ENCODE data around the gene PABPN1L. TPM values are rescaled to one million over a fixed set of nuclear protein-coding genes. Genes with fewer than 3 reads are reported as not detected.

The PABPN1L gene
- total RNA-seq, 1 donor from 2014 or later: not detected

GRCh38 chr16:88861359-88861758, 5.1 kb downstream of the PABPN1L start:
- Histone ChIP-seq H3K4me2 (ENCODE audit: low read length) (no peak overlapping the region), H4K20me1 (ENCODE audit: insufficient read depth, low read length) (peaks cover 13% of the 10 kb centered on the region), H3K9ac (ENCODE audit: low read length) (no peak overlapping the region), H3K4me1 (ENCODE audit: insufficient read depth, low read length) (peaks cover 4% of the 10 kb centered on the region), H3K9me3 (ENCODE audit: insufficient read depth, low read depth, low read length) (no peaks in the 10 kb centered on the region), H3K79me2 (ENCODE audit: insufficient read depth, low read length) (peaks cover 18% of the 10 kb centered on the region), H2AFZ (ENCODE audit: low read depth, low read length) (no peak overlapping the region), H3K27ac (ENCODE audit: low read depth, low read length) (no peak overlapping the region), H3K4me3 (ENCODE audit: insufficient read depth, low read depth, low read length) (no peak overlapping the region), H3K36me3 (ENCODE audit: insufficient read depth, low read length) (peaks cover 6% of the 10 kb centered on the region), H3K27me3 (ENCODE audit: insufficient read depth, low read length) (no peaks in the 10 kb centered on the region)
- H3K9me3 Mint-ChIP-seq (ENCODE audit: unreplicated experiment): peaks cover 2% of the 10 kb centered on the region
- no peak overlapping the region for H3K27ac Mint-ChIP-seq (ENCODE audit: unreplicated experiment)
- FAIRE-seq (no peak), DNase-seq (ENCODE audit: low read depth) (no peak)
- peaks cover 2% of the 10 kb centered on the region for H3K4me1 Mint-ChIP-seq (ENCODE audit: low read depth, unreplicated experiment)
- H3K36me3 Mint-ChIP-seq (ENCODE audit: low read depth, unreplicated experiment): peaks cover 12% of the 10 kb centered on the region
- no peak for TF ChIP-seq EZH2 (IDR thresholded peaks at IDR 0.05; ENCODE audit: insufficient read depth, low read length)
- TF ChIP-seq CTCF (IDR thresholded peaks at IDR 0.05; ENCODE audit: insufficient read depth, low read depth, low read length): no peak
- no peak overlapping the region for H3K4me3 Mint-ChIP-seq (ENCODE audit: unreplicated experiment)
- H3K27me3 Mint-ChIP-seq (ENCODE audit: low read depth, unreplicated experiment): no peaks in the 10 kb centered on the region

GRCh38 chr16:88859381-88860091, 6.9 kb downstream of the PABPN1L start:
- Histone ChIP-seq H3K9ac (ENCODE audit: low read length) (no peak overlapping the region), H3K27me3 (ENCODE audit: insufficient read depth, low read length) (no peaks in the 10 kb centered on the region), H2AFZ (ENCODE audit: low read depth, low read length) (no peak overlapping the region), H3K4me3 (ENCODE audit: insufficient read depth, low read depth, low read length) (no peak overlapping the region), H3K27ac (ENCODE audit: low read depth, low read length) (no peak overlapping the region), H4K20me1 (ENCODE audit: insufficient read depth, low read length) (peaks cover 28% of the 10 kb centered on the region), H3K9me3 (ENCODE audit: insufficient read depth, low read depth, low read length) (no peaks in the 10 kb centered on the region), H3K36me3 (ENCODE audit: insufficient read depth, low read length) (peaks cover 6% of the 10 kb centered on the region), H3K4me2 (ENCODE audit: low read length) (no peak overlapping the region), H3K4me1 (ENCODE audit: insufficient read depth, low read length) (peaks cover 12% of the 10 kb centered on the region), H3K79me2 (ENCODE audit: insufficient read depth, low read length) (peaks cover 30% of the 10 kb centered on the region)
- no peak overlapping the region for H3K4me3 Mint-ChIP-seq (ENCODE audit: unreplicated experiment)
- H3K27me3 Mint-ChIP-seq (ENCODE audit: low read depth, unreplicated experiment): no peaks in the 10 kb centered on the region
- H3K27ac Mint-ChIP-seq (ENCODE audit: unreplicated experiment): no peak overlapping the region
- no peak for TF ChIP-seq EZH2 (IDR thresholded peaks at IDR 0.05; ENCODE audit: insufficient read depth, low read length)
- no peak for FAIRE-seq
- H3K9me3 Mint-ChIP-seq (ENCODE audit: unreplicated experiment): peaks cover 2% of the 10 kb centered on the region
- H3K36me3 Mint-ChIP-seq (ENCODE audit: low read depth, unreplicated experiment): peaks cover 12% of the 10 kb centered on the region
- H3K4me1 Mint-ChIP-seq (ENCODE audit: low read depth, unreplicated experiment): peaks cover 6% of the 10 kb centered on the region
- DNase-seq (ENCODE audit: low read depth): no peak

DNA sequence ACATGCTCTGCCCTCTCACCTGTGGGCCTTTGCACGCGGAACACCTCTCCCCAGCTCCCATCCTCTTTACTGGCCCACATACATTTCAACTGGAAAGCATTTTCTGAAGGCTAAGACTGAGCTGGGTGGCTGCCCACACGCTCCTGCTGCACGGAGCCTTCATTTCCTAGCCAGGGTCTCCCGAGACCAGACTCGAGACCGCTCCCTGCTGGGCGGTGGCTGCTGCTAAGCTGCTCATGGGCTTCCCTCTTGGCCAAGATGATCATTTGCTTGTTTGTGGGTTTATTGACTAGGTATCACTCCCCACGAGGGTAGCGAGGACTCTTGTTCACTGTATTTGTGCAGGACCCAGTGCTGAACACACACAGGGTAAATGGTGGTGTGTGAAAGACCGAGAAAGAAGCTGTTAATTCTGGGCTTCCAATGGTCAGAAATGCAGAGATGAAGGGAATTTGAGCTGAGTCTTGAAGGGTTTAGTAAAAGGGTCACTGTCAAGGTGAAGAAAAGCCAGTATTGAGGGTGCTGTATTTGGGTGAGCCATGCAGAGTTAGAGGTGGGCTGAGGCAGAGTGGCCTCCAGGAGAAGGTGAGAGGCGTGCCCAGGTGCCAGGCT, 8.6 kb downstream of the PABPN1L start:
- peak overlapping the region; percentile 94 for H3K9ac ChIP-seq (ENCODE audit: low read length)
- H3K27me3 Mint-ChIP-seq (ENCODE audit: low read depth, unreplicated experiment): no peaks in the 10 kb centered on the region
- TF ChIP-seq CTCF (IDR thresholded peaks at IDR 0.05; ENCODE audit: insufficient read depth, low read depth, low read length): peak; percentile 72
- no peak for TF ChIP-seq EZH2 (IDR thresholded peaks at IDR 0.05; ENCODE audit: insufficient read depth, low read length)
- H3K27me3 ChIP-seq (ENCODE audit: insufficient read depth, low read length): no peaks in the 10 kb centered on the region
- H3K4me3 Mint-ChIP-seq (ENCODE audit: unreplicated experiment): peak overlapping the region; percentile 100
- H3K36me3 ChIP-seq (ENCODE audit: insufficient read depth, low read length): peaks cover 6% of the 10 kb centered on the region
- peaks cover 6% of the 10 kb centered on the region for H3K4me1 Mint-ChIP-seq (ENCODE audit: low read depth, unreplicated experiment)
- peak overlapping the region; percentile 88 for H3K27ac ChIP-seq (ENCODE audit: low read depth, low read length)
- peak; percentile 47 for DNase-seq (ENCODE audit: low read depth)
- peak overlapping the region; percentile 99 for H3K4me2 ChIP-seq (ENCODE audit: low read length)
- peaks cover 2% of the 10 kb centered on the region for H3K9me3 Mint-ChIP-seq (ENCODE audit: unreplicated experiment)
- H3K9me3 ChIP-seq (ENCODE audit: insufficient read depth, low read depth, low read length): no peaks in the 10 kb centered on the region
- peaks cover 34% of the 10 kb centered on the region for H3K79me2 ChIP-seq (ENCODE audit: insufficient read depth, low read length)
- H3K27ac Mint-ChIP-seq (ENCODE audit: unreplicated experiment): peak overlapping the region; percentile 100
- H3K36me3 Mint-ChIP-seq (ENCODE audit: low read depth, unreplicated experiment): peaks cover 12% of the 10 kb centered on the region
- peaks cover 42% of the 10 kb centered on the region for H4K20me1 ChIP-seq (ENCODE audit: insufficient read depth, low read length)
- peak overlapping the region; percentile 91 for H3K4me3 ChIP-seq (ENCODE audit: insufficient read depth, low read depth, low read length)
- no peak for FAIRE-seq
- peak overlapping the region; percentile 88 for H2AFZ ChIP-seq (ENCODE audit: low read depth, low read length)
- H3K4me1 ChIP-seq (ENCODE audit: insufficient read depth, low read length): peaks cover 12% of the 10 kb centered on the region

All from astrocyte (in vitro differentiated cells and primary cell).